GM18909 (cell line): ENCODE measurements around the gene METTL25.
"Not testable (repeated sequence)": the region's sequence is repeated elsewhere in the genome, so short reads cannot be mapped to it uniquely, and the experiment has no call there.

Experiments used
- ATAC-seq: cut with Tn5 transposase; IDR thresholded peaks from one replicate; pipeline ENCODE4 v1.9.1; 2021; ENCODE audit warnings: mild to moderate bottlenecking; ENCODE audit not compliant: unreplicated experiment, poor library complexity

Gene METTL25

GRCh38 chr12:82358200-82359114 lies at the start of gene METTL25, which contains the start of gene CCDC59:
Gene METTL25, plus strand, starts transcription at chr12:82358529. Its CDS starts 37 bp downstream, at chr12:82358566.
Gene CCDC59, minus strand, starts transcription at chr12:82358387. Its CDS starts 11 bp downstream, at chr12:82358376.
- ATAC-seq, result peak; percentile 95

DNA sequence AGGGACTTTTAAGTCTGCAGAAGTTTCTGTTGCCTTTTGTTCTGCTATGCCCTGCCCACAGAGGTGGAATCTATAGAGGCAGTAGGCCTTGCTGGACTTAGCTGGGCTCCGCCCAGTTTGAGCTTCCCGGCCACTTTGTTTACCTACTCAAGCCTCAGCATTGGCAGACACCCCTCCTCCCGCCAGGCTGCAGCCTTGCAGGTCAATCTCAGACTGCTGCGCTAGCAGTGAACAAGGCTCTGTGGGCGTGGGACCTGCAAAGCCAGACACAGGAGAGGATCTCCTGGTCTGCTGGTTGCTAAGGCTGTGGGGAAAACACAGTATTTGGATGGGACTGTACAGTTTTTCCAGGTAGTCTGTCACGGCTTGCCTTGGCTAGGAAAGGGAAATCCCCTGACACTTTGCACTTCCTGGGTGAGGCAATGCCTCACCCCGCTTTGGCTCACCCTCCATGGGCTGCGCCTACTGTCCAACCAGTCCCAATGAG lies 43.9 kb upstream of the METTL25 start:
- ATAC-seq, result no peak

DNA sequence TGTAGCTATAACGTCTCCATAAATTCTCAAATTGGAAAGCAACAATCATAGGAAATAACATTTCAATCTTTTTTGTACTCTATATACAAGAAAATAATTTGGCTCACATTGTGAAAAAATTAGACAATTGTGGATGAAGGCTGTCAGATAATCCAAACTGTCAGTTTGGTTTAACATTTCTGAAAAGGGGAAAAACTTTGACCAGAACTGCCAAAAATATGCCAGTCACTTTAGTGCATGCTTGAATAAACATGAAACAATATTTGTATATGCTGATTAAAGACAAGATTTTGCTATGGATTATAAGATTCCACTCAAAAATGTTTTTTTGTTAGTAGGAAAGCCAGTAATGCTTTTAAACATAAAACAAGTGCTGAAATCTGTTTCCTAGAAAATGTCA lies 39.1 kb upstream of the METTL25 start:
- ATAC-seq, result no peak

DNA sequence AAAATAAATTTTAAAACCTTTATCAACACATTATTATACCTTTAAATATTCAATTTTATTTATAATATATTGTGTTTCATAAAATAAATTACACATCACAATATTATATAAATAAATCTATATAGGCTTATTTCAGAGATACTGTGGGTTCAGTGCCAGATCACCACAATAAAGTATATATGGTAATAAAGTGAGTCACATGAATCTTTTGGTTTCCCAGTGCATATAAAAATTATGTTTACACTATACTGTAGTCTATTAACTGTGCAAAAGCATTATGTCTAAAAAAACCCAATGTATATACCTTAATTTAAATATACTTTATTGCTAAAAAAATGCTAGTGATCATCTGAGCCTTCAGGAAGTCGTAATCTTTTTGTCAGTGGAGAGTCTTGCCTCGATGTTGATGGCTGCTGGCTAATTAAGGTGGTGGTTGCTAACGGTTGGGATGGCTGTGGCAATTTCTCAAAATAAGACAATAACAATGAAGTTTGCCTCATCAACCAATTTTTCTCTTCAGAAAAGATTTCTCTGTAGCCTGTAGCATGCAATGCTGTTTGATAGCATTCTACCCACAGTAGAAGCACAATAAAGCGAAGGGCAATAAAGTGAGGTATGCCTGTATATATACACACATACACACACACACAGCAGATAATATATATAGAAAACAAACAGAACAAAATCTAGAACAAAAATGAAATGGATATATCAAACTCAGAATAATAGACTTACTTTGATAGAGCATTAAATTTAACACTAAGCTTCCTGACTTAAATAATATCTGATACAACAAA lies 32.6 kb upstream of the METTL25 start:
- ATAC-seq, result no peak

GRCh38 chr12:82326905-82327503 lies 31.3 kb upstream of the METTL25 start:
- ATAC-seq, result no peak

- ATAC-seq, result no peak
These were observed 30.5 kb upstream of the METTL25 start for GRCh38 chr12:82327861-82328260.

DNA sequence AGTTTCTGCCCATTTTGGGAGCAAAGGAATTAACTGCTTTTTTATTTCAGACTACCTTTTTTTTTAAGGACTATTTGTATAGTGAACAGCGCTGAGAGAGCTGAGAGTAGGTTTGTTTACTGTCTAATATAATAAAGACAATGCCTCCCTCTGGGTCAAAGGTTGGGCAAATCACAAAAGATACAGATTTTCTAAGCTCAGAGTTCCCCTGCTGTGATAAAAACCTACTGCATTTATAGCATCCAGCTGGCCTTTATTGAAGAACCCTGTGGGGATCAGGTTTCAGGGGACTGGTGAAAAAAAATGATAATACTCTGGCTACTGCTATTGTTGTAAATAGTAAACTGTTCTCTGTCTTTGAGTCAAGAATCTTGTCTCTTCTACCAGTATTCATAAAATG lies 28.8 kb upstream of the METTL25 start:
- ATAC-seq, result no peak

DNA sequence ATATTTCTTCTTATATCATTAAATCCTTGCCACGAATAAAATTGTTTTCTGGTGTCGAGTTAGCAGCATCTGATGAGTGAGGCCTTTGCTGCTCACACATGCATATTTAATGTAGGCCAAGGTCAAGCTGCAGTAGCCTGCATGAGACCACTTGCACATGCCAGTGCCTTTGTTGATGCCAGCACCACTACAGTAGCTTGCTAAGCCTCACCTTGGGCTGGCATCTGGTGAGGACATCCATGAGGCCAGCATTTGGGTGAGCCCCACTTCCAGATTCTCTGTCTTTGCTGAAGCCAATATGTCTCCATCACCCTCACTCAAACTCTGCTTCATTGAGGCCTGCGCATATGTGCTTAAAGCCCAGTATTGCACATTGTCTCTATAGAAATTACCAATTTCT lies 8.2 kb upstream of the METTL25 start:
- no peak for ATAC-seq

- no peak for ATAC-seq
These were observed 6.9 kb upstream of the METTL25 start for GRCh38 chr12:82351390-82351789.

- ATAC-seq, result no peak
These were observed 989 bp upstream of the METTL25 start for GRCh38 chr12:82357340-82357739.

DNA sequence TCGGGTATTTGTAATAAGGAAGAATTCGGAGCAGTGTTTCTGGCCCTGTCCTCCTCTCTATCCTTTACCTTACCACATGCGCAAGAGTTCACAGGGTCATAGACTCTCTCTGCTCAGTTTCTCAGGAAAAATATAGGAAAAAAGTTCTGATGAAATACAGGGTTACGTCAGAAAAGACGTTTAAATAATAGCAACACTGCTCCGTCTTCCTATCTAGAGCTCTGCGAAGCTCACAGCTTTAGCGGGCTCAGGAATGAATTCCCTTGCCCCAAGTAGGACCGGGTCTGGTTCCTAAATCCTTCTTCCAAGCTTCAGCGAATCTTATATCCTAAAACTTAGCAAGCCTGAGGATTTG lies 507 bp upstream of the METTL25 start:
- ATAC-seq, result no peak

DNA sequence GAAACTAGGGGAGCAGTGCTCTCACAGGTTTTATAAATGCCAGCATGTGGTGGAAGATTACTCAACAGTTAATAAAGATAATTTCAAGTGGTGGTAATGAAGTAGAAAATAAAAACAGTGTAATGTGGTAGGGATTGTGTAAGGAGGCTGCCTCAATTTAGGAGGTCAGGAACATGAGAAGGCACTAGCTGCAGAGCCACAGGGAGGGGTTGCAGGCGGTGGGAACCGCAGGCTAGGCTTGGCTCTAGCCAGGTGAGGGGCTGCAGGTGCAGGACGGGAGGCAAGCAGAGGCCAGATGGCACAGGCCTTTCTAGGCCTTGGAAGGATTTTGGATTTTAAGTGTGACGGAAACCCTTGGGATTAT lies 768 bp downstream of the METTL25 start:
- peak; percentile 9 for ATAC-seq

- not testable (repeated sequence) for ATAC-seq
These were observed 2.5 kb downstream of the METTL25 start for GRCh38 chr12:82360834-82361233.

- ATAC-seq, result no peak
These were observed 3.2 kb downstream of the METTL25 start for GRCh38 chr12:82361461-82361915.

GRCh38 chr12:82363990-82364389 lies 5.7 kb downstream of the METTL25 start:
- no peak for ATAC-seq

GRCh38 chr12:82366197-82366596 lies 7.9 kb downstream of the METTL25 start:
- no peak for ATAC-seq

DNA sequence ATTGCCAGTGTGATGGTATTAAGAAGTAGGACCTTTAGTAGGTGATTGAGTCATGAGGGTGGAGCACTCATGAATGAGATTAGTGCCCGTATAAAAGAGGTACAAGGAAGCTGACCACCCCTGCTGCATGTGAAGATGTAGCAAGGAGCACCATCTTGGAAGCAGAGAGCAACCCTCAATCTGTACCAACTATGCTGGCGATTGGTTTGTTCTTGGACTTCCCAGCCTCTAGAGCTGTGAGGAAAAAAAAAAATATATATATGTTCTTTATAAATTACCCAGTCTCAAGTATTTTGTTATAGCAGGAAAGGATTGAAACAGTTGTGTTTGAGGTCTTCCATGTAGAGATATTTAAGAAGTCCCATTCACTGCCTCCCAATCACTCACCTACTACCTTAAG lies 16.9 kb downstream of the METTL25 start:
- no peak for ATAC-seq

DNA sequence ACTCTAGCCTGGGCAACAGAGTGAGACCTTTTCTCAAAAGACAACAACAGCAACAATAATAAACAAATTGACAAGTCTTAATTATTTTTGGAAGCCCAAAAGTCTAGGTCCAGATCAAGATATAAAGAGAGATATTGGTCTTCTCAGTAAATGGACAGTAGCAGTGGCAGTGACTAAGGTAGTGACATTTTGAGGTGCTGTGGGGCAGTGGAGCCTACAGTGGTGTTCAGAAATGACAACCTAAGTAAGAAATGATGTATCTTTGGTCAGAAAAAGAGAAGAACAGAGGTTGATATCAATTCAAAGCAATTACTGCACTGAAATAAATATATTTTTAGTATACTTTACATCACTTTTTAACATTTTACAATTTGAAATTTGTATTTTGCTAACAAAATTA lies 20.7 kb downstream of the METTL25 start:
- ATAC-seq, result no peak

- peak; percentile 63 for ATAC-seq
These were observed 25.7 kb downstream of the METTL25 start for GRCh38 chr12:82383930-82384552.

- no peak for ATAC-seq
These were observed 40.5 kb downstream of the METTL25 start for GRCh38 chr12:82398879-82399278.
